Heart right ventricle (tissue), 16 donors: ENCODE data around the gene CHD1. TPM values are rescaled to one million over a fixed set of nuclear protein-coding genes. Genes with fewer than 3 reads are reported as not detected.
A peak's percentile ranks its signal among the peaks of the same experiment; 100 is the strongest.

Experiments
- ATAC-seq, 8 donors: fragments of 200-7000 bp; cut with Tn5 transposase; one replicate each; pipeline ENCODE4 v1.9.1; 2020; ENCODE audit warnings: mild to moderate bottlenecking in 8 of 8, moderate library complexity in 8 of 8, moderate number of reproducible peaks in 1 of 8
- DNase-seq, 2 donors: peaks; one replicate each; pipeline ENCODE4 v3.0.0-alpha.2; 2020
- H3K27ac ChIP-seq, 10 donors: fragments of 200-600 bp; sonication (generic) in 2 of 10; one replicate each; pipeline versions ENCODE4 v1.5.0 to v1.8.0; 2020 to 2022; ENCODE audit warnings: mild to moderate bottlenecking in 3 of 10
- H3K27me3 ChIP-seq, 7 donors: fragments of 200-600 bp; one replicate each; pipeline ENCODE4 v1.8.0; 2021 to 2022; ENCODE audit warnings: mild to moderate bottlenecking in 2 of 7
- H3K36me3 ChIP-seq, 9 donors: fragments of 200-600 bp; sonication (generic) in 1 of 9; one replicate each; pipeline versions ENCODE4 v1.5.0 to v1.8.0; 2020 to 2022; ENCODE audit warnings: mild to moderate bottlenecking in 2 of 9
- H3K4me1 ChIP-seq, 9 donors: fragments of 200-600 bp; sonication (generic) in 1 of 9; one replicate each; pipeline versions ENCODE4 v1.5.0 to v1.8.0; 2020 to 2022; ENCODE audit warnings: mild to moderate bottlenecking in 4 of 9
- H3K4me3 ChIP-seq, 10 donors: fragments of 200-600 bp; sonication (generic) in 2 of 10; one replicate each; pipeline versions ENCODE4 v1.5.0 to v1.8.0; 2020 to 2022; ENCODE audit warnings: mild to moderate bottlenecking in 7 of 10, moderate library complexity in 2 of 10
- H3K9me3 ChIP-seq, 11 donors: fragments of 200-600 bp in 10 of 11; sonication (generic) in 2 of 11; one replicate each; pipeline versions ENCODE4 v1.5.0 to v1.8.0; 2013 to 2022; ENCODE audit warnings: mild to moderate bottlenecking in 2 of 11, control low read depth in 1 of 11, moderate library complexity in 1 of 11
- CTCF ChIP-seq, 9 donors: fragments of 200-600 bp; sonication (generic) in 2 of 9; IDR thresholded peaks; one replicate each; pipeline versions ENCODE4 v1.5.0 to v1.8.0; 2021 to 2022; ENCODE audit warnings: antibody characterized with exemption in 9 of 9, mild to moderate bottlenecking in 5 of 9, moderate library complexity in 1 of 9
- WGBS, 2 donors: extraction: QIAGEN DNeasy Blood & Tissue Kit; methylation state at CpG; one replicate each; pipeline ENCODE4 v1.1.7; 2013; ENCODE audit warnings: inconsistent platforms in 1 of 2; 5-methylcytosine and 5-hydroxymethylcytosine counted together
- intact Hi-C, 10 donors: fragments of 100-400 bp; cut with DNase I; formaldehyde crosslinking; loops; one replicate each; pipeline versions ENCODE4 v1.11.1 to v1.14.2; 2022
- polyA plus RNA-seq, 2 donors: library from polyadenylated mRNA; stranded (reverse); fragments of 200-250 nt; gene quantifications; one replicate each; pipeline ENCODE4 v1.2.3, GENCODE V29; 2013
- total RNA-seq, 10 donors: library from RNA; stranded (reverse); fragmentation: NEBNext Ultra II Directional in 3 of 10; extraction: Animal tissue kit (Norgen Biotek cat#: 25700) in 3 of 10; gene quantifications; one replicate each; pipeline versions ENCODE4 v1.2.1 to v1.2.4, GENCODE V29; 2021 to 2023
- donor health status: Arrhythmogenic right ventricular cardiomyopathy.
- donor health status: ischemic (EF 13 %, LVEDD 7.1; RV severe dilation, severe dysfunction).
- donor health status: healthy with polysubstance abuse.
- donor health status: DM: no; HTN: yes; CAD: no.
- donor health status: DM: no; HTN: no; CAD: no.
- donor health status: ischemic (EF 25% LVEDD 6.9; RV normal size, moderate dysfunction).
- donor health status: ischemic (EF 25% LVEDD 5.7; RV mildly dilated, moderate dysfunction).
- donor health status: healthy.
- donor health status: DM: yes; HTN: yes; CAD: no.
- donor health status: Ischemic cardiomyopathy.
- donor health status: ischemic (EF 35%, LVEDD 5.7; RV mildly dilated, moderate dysfunction).
- donor health status: nonischemic (EF 11% LVEDD 7.7; RV severe dilation, severe dysfunction).
- donor health status: DM: yes; HTN: yes; CAD: no.
- donor health status: PGD.
- donor health status: ischemic (EF 29% LVEDD 5.4; RV normal size, mild dysfunction).
- donor health status: nonischemic (EF 23%, LVEDD 6.1; RV moderate dilation, normal function).

CHD1 gene
- total and polyA plus RNA-seq, 12 donors: 6.5 to 20.4 (median 15.1) TPM

- Histone ChIP-seq H3K27ac (peak overlapping the region in 1 of 10 donors; percentile 18), H3K4me1 (peaks cover 0 to 50% (median 27%) of the 10 kb centered on the region in 9 donors), H3K27me3 (no peaks in the 10 kb centered on the region), H3K36me3 (peaks cover 0 to 31% (median 15%) of the 10 kb centered on the region in 9 donors), H3K9me3 (no peaks in the 10 kb centered on the region), H3K4me3 (no peak overlapping the region)
- no peak for ATAC-seq
- intact Hi-C loops: loop anchor here in 8 of 10 donors (1.0 to 10.0 kb wide), 6 partner anchors 125 to 158 kb away; no protein-coding TSS in a partner anchor
- no peak for DNase-seq
- WGBS, 2 donors: 84 to 88% methylated on average over 3 of the region's 3 CpGs
- TF ChIP-seq CTCF (IDR thresholded peaks at IDR 0.05): no peak
Measured at GRCh38 chr5:98906756-98907355, 22.0 kb downstream of the CHD1 start.

- Histone ChIP-seq H3K4me3 (no peak overlapping the region), H3K27ac (peak overlapping the region in 1 of 10 donors; percentile 18), H3K4me1 (peaks cover 0 to 43% (median 22%) of the 10 kb centered on the region in 9 donors), H3K9me3 (no peaks in the 10 kb centered on the region), H3K36me3 (peaks cover 0 to 39% (median 15%) of the 10 kb centered on the region in 9 donors), H3K27me3 (no peaks in the 10 kb centered on the region)
- peak in 3 of 8 donors; percentile 35 to 67 (median 56) for ATAC-seq
- intact Hi-C loops: loop anchor here in 9 of 10 donors (1.0 to 10.0 kb wide), 6 partner anchors 126 to 159 kb away; no protein-coding TSS in a partner anchor
- no peak for DNase-seq
- TF ChIP-seq CTCF (IDR thresholded peaks at IDR 0.05): peak; percentile 70 to 89 (median 75)
- 75 to 83% methylated on average over 3 of the region's 3 CpGs for WGBS, 2 donors
Measured at GRCh38 chr5:98905857-98906688, 22.7 kb downstream of the CHD1 start.

- no peak for ATAC-seq
- H3K9me3 ChIP-seq: no peaks in the 10 kb centered on the region
- no peak overlapping the region for H3K4me3 ChIP-seq
- H3K27ac ChIP-seq: no peak overlapping the region
- H3K27me3 ChIP-seq: no peaks in the 10 kb centered on the region
- peaks cover 0 to 52% (median 28%) of the 10 kb centered on the region in 9 donors for H3K36me3 ChIP-seq
- DNase-seq: no peak
- H3K4me1 ChIP-seq: peaks cover 0 to 30% (median 10%) of the 10 kb centered on the region in 9 donors
- 86 to 90% methylated on average over 6 of the region's 6 CpGs for WGBS, 2 donors
- TF ChIP-seq CTCF (IDR thresholded peaks at IDR 0.05): no peak
- intact Hi-C loops: loop anchor here in 5 of 10 donors (1.0 to 10.0 kb wide), 4 partner anchors 128 to 160 kb away; no protein-coding TSS in a partner anchor
Measured at GRCh38 chr5:98904780-98905179, 24.0 kb downstream of the CHD1 start.

GRCh38 chr5:98902733-98903132, 26.1 kb downstream of the CHD1 start:
- DNase-seq (no peak), ATAC-seq (no peak)
- H3K4me1 ChIP-seq: peaks cover 0 to 16% (median 0%) of the 10 kb centered on the region in 9 donors
- H3K27me3 ChIP-seq: no peaks in the 10 kb centered on the region
- WGBS, 2 donors: 87 to 89% methylated on average over 1 of the region's 1 CpG
- intact Hi-C loops: loop anchor here in 3 of 10 donors (5.0 to 10.0 kb wide), 2 partner anchors 130 to 162 kb away; no protein-coding TSS in a partner anchor
- peaks cover 0 to 73% (median 42%) of the 10 kb centered on the region in 9 donors for H3K36me3 ChIP-seq
- H3K4me3 ChIP-seq: no peak overlapping the region
- H3K27ac ChIP-seq: no peak overlapping the region
- TF ChIP-seq CTCF (IDR thresholded peaks at IDR 0.05): no peak
- H3K9me3 ChIP-seq: no peaks in the 10 kb centered on the region
